Measurements from ENCODE around the gene UQCRC1.
A peak's percentile ranks its signal among the peaks of the same experiment; 100 is the strongest.

UQCRC1 gene

DNA sequence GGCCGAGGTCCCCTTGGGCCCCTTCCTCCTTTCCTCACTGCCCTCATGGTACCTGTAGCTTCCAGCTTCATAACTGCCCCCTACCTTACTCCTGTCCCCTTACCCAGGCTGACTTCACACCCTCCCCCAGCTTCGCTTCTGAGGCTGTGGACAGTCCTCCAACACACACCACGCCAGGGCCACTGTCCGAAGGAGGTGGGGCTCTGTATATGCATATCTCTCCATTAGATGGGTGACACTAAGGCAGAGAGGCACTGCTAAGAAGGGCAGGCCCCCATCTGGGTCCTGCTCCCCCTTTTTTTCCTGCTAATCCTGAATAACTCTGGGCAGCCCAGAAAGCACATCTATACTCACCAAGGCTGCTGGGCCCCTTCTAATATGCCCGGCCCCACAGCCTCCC lies 13.3 kb downstream of the UQCRC1 start:
- no peak overlapping the region for H3K9ac ChIP-seq (ENCODE audit: low read depth, low read length)
- peaks cover 9% of the 10 kb centered on the region for H3K4me1 ChIP-seq (ENCODE audit: control insufficient read depth, insufficient read depth, low read length)
- no peak overlapping the region for H3K4me3 ChIP-seq (ENCODE audit: low read depth, low read length)

DNA sequence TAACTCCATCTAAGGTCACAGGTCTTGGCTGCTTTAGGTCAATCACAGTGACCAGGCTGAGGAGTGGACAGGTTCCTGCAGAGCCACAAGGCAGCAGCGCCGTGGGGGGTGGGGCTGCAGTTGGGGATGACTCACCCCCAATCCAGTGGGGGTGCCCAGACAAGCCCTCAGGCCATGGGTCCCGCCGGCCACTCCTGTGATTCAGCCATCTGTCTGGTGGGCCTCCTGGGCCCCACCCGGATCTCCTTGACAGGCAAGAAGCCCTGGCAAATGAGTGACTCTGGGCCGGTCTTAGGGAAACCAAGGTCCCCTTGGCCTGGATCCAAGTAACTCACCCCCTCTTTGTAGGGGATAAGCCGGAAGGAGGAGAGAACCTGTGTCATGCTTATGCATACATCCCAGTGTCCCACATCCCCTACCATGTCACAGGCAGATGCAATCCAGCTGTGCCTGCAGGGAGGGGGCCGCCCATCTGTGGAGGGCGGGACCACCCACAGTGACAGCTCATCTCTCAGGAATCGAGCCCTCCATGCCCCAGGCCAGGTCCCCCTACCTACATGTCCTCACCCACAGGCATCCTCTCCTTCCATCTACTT lies 13.8 kb downstream of the UQCRC1 start:
- no peaks in the 10 kb centered on the region for H3K27me3 ChIP-seq (ENCODE audit: control insufficient read depth, insufficient read depth, low read length)
- peaks cover 61% of the 10 kb centered on the region for H3K36me3 ChIP-seq (ENCODE audit: control insufficient read depth, insufficient read depth, low read length)
- H3K4me3 ChIP-seq (ENCODE audit: low read depth, low read length): peak overlapping the region; percentile 31
- H3K9ac ChIP-seq (ENCODE audit: low read depth, low read length): no peak overlapping the region
- H3K4me1 ChIP-seq (ENCODE audit: control insufficient read depth, insufficient read depth, low read length): peaks cover 9% of the 10 kb centered on the region
- H3K9me3 ChIP-seq (ENCODE audit: control insufficient read depth, insufficient read depth, low read length): no peaks in the 10 kb centered on the region

More for the DNA sequence above, 13.3 kb downstream of the UQCRC1 start:
- no peaks in the 10 kb centered on the region for H3K9me3 ChIP-seq (ENCODE audit: control insufficient read depth, insufficient read depth, low read length)
- no peaks in the 10 kb centered on the region for H3K27me3 ChIP-seq (ENCODE audit: control insufficient read depth, insufficient read depth, low read length)
- H3K36me3 ChIP-seq (ENCODE audit: control insufficient read depth, insufficient read depth, low read length): peaks cover 61% of the 10 kb centered on the region

DNA sequence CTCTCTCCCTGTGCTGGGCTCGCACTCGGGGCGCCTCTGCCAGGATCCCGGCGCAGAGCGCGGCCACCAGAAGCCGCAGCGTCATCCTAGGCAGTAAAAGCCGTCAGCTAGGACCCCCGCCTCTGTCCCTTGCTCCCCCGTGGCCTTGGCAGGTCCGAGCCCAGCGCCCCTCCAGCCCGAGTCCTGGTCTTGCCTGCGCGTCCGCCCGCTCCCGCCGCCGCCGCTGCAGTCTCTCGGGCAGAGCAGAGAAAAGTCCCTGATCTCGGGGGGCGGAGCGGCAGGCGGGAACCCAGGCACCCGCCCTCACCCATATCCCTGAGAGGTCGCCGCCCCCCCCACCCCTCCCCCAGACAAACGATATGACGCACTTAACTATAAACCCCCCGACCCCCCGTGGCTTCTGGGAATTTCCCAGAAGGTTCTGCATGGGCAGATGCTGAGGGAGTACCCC lies 14.3 kb downstream of the UQCRC1 start, which contains the start of gene COL7A1:
TSS of gene COL7A1 (minus strand) at position 255 of the 451 bp plus-strand sequence. CDS start at position 85, 170 bp downstream.
- Histone ChIP-seq H3K9ac (ENCODE audit: low read depth, low read length) (peak within 1 kb of the TSS; percentile 56), H3K36me3 (ENCODE audit: control insufficient read depth, insufficient read depth, low read length) (peaks cover 61% of the 10 kb centered on the region)

DNA sequence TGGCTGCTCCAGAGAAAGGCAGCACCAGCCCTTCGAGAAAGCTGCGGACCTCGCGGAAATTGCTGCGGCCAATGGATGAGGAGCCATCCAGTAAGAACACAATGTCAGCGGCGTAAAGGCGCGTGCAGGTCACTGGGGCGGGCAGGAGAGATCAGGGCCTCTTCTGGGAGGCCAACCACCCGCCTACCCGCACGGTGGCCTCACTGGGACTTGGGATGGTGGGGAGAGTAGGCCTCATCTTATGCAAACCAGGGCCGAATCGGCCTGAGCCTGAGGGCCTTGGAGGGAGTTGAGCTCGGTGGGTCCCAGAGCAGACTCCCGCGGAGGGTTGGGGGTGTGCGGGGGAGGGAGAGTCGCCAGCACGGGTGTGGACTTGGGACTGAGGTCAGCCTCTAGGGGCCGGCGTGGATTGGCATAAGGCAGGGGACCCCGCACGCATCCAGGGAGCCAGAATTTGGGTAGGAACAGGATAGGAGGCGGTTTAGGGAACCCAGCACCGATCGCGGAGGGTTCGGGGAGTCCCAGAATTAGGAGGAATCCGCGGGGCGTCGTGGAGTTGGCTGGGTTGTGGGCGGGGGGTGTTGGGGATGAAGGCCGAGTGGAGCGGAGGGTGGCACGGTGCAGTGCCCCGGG lies 14.9 kb downstream of the UQCRC1 start:
- Histone ChIP-seq H3K9ac (ENCODE audit: low read depth, low read length) (peak overlapping the region; percentile 56), H3K4me3 (ENCODE audit: low read depth, low read length) (peak overlapping the region; percentile 53), H3K27me3 (ENCODE audit: control insufficient read depth, insufficient read depth, low read length) (no peaks in the 10 kb centered on the region), H3K4me1 (ENCODE audit: control insufficient read depth, insufficient read depth, low read length) (peaks cover 9% of the 10 kb centered on the region), H3K9me3 (ENCODE audit: control insufficient read depth, insufficient read depth, low read length) (no peaks in the 10 kb centered on the region), H3K36me3 (ENCODE audit: control insufficient read depth, insufficient read depth, low read length) (peaks cover 56% of the 10 kb centered on the region)

More for the DNA sequence above, 14.3 kb downstream of the UQCRC1 start, which contains the start of gene COL7A1:
- Histone ChIP-seq H3K27me3 (ENCODE audit: control insufficient read depth, insufficient read depth, low read length) (no peaks in the 10 kb centered on the region), H3K4me3 (ENCODE audit: low read depth, low read length) (peak within 1 kb of the TSS; percentile 53), H3K4me1 (ENCODE audit: control insufficient read depth, insufficient read depth, low read length) (peaks cover 9% of the 10 kb centered on the region), H3K9me3 (ENCODE audit: control insufficient read depth, insufficient read depth, low read length) (no peaks in the 10 kb centered on the region)

DNA sequence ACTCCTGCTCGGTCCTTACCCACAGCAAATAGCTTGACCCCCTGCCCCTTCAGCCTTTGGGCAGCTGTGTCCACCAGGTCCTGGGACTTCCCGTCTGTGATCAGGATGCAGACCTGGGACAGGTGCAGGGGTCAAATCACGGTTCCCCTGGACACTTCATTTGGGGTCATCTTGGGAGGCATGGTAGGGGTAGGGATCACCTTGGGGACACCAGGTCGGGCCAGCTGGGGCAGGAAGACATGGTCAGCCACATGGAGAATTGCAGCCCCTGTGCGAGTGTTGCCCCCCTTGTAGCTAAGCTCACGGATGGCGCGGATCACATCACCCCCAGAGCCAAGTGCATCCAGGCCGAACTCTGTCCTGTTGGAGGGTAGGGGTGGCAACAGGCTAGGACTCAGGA lies 16.1 kb downstream of the UQCRC1 start:
- Histone ChIP-seq H3K36me3 (ENCODE audit: control insufficient read depth, insufficient read depth, low read length) (peaks cover 54% of the 10 kb centered on the region), H3K4me3 (ENCODE audit: low read depth, low read length) (no peak overlapping the region), H3K9me3 (ENCODE audit: control insufficient read depth, insufficient read depth, low read length) (no peaks in the 10 kb centered on the region), H3K9ac (ENCODE audit: low read depth, low read length) (no peak overlapping the region), H3K4me1 (ENCODE audit: control insufficient read depth, insufficient read depth, low read length) (peaks cover 9% of the 10 kb centered on the region), H3K27me3 (ENCODE audit: control insufficient read depth, insufficient read depth, low read length) (no peaks in the 10 kb centered on the region)

- H3K4me3 ChIP-seq (ENCODE audit: low read depth, low read length): no peak overlapping the region
- no peak overlapping the region for H3K9ac ChIP-seq (ENCODE audit: low read depth, low read length)
- H3K27me3 ChIP-seq (ENCODE audit: control insufficient read depth, insufficient read depth, low read length): no peaks in the 10 kb centered on the region
- H3K9me3 ChIP-seq (ENCODE audit: control insufficient read depth, insufficient read depth, low read length): no peaks in the 10 kb centered on the region
- H3K36me3 ChIP-seq (ENCODE audit: control insufficient read depth, insufficient read depth, low read length): peaks cover 53% of the 10 kb centered on the region
- peaks cover 9% of the 10 kb centered on the region for H3K4me1 ChIP-seq (ENCODE audit: control insufficient read depth, insufficient read depth, low read length)
Observed at GRCh38 chr3:48592519-48593087, 16.8 kb downstream of the UQCRC1 start.

DNA sequence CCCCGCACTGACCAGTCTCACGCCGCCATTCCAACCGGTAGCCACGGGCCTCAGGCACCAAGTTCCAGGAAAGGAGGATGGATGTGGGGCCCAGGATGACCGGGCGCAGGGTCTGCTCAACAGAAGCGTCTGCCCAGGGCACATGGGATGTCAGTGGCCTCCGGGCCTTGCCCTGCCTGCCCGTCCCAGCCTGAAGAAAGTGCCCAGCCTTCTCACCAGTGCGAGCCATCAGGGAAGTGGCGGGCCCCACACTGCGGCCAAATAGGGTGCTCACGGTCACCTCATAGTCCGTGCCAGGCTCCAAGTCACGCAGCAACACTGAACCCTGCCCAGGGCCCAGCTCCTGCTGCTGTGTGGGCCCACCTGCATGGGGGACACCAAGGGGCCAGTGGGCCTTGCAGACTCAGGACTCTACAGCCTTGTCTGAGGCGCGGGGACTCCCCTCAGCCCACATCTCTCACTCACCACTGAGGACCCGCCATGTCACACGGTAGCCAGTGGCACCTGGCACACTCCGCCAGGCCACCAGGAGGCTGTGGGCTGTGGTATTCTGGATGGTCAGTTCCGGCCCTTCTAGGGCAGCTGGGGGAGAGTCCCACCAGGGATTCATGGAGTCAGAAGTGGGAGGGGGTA lies 17.4 kb downstream of the UQCRC1 start:
- Histone ChIP-seq H3K36me3 (ENCODE audit: control insufficient read depth, insufficient read depth, low read length) (peaks cover 57% of the 10 kb centered on the region), H3K27me3 (ENCODE audit: control insufficient read depth, insufficient read depth, low read length) (no peaks in the 10 kb centered on the region), H3K4me3 (ENCODE audit: low read depth, low read length) (no peak overlapping the region), H3K9me3 (ENCODE audit: control insufficient read depth, insufficient read depth, low read length) (no peaks in the 10 kb centered on the region), H3K9ac (ENCODE audit: low read depth, low read length) (no peak overlapping the region), H3K4me1 (ENCODE audit: control insufficient read depth, insufficient read depth, low read length) (peaks cover 9% of the 10 kb centered on the region)

DNA sequence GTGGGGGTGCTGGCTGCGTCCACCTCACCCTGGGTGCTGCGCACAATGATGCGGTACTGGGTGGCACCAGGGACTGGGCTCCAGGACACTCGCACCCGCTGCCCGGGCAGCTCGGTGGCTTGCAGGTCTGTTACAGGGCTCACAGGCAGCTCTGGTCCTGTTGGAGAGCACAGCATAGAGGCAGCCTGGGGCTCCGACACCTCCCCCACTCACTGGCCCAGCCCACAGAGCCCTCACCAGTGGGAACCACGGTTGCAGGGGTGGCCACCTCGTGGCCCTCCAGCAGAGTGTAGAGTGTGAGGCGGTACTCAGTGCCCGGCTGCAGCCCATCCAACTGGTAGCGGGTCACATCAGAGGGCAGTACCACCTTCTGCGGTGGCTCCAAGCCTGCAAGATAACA lies 18.0 kb downstream of the UQCRC1 start:
- no peak overlapping the region for H3K4me3 ChIP-seq (ENCODE audit: low read depth, low read length)
- no peaks in the 10 kb centered on the region for H3K9me3 ChIP-seq (ENCODE audit: control insufficient read depth, insufficient read depth, low read length)
- no peak overlapping the region for H3K9ac ChIP-seq (ENCODE audit: low read depth, low read length)
- no peaks in the 10 kb centered on the region for H3K27me3 ChIP-seq (ENCODE audit: control insufficient read depth, insufficient read depth, low read length)
- peaks cover 9% of the 10 kb centered on the region for H3K4me1 ChIP-seq (ENCODE audit: control insufficient read depth, insufficient read depth, low read length)
- H3K36me3 ChIP-seq (ENCODE audit: control insufficient read depth, insufficient read depth, low read length): peaks cover 62% of the 10 kb centered on the region

GRCh38 chr3:48588230-48588629 lies 21.2 kb downstream of the UQCRC1 start:
- Histone ChIP-seq H3K27me3 (ENCODE audit: control insufficient read depth, insufficient read depth, low read length) (no peaks in the 10 kb centered on the region), H3K36me3 (ENCODE audit: control insufficient read depth, insufficient read depth, low read length) (peaks cover 78% of the 10 kb centered on the region), H3K9ac (ENCODE audit: low read depth, low read length) (no peak overlapping the region), H3K9me3 (ENCODE audit: control insufficient read depth, insufficient read depth, low read length) (no peaks in the 10 kb centered on the region), H3K4me3 (ENCODE audit: low read depth, low read length) (no peak overlapping the region), H3K4me1 (ENCODE audit: control insufficient read depth, insufficient read depth, low read length) (no peaks in the 10 kb centered on the region)

- Histone ChIP-seq H3K9me3 (ENCODE audit: control insufficient read depth, insufficient read depth, low read length) (no peaks in the 10 kb centered on the region), H3K9ac (ENCODE audit: low read depth, low read length) (no peak overlapping the region), H3K4me3 (ENCODE audit: low read depth, low read length) (no peak overlapping the region), H3K4me1 (ENCODE audit: control insufficient read depth, insufficient read depth, low read length) (no peaks in the 10 kb centered on the region), H3K36me3 (ENCODE audit: control insufficient read depth, insufficient read depth, low read length) (peaks cover 78% of the 10 kb centered on the region), H3K27me3 (ENCODE audit: control insufficient read depth, insufficient read depth, low read length) (no peaks in the 10 kb centered on the region)
Observed at GRCh38 chr3:48587686-48588085, 21.8 kb downstream of the UQCRC1 start.

GRCh38 chr3:48585411-48585810 lies 24.0 kb downstream of the UQCRC1 start:
- Histone ChIP-seq H3K9me3 (ENCODE audit: control insufficient read depth, insufficient read depth, low read length) (no peaks in the 10 kb centered on the region), H3K4me3 (ENCODE audit: low read depth, low read length) (no peak overlapping the region), H3K27me3 (ENCODE audit: control insufficient read depth, insufficient read depth, low read length) (no peaks in the 10 kb centered on the region), H3K9ac (ENCODE audit: low read depth, low read length) (no peak overlapping the region), H3K4me1 (ENCODE audit: control insufficient read depth, insufficient read depth, low read length) (no peaks in the 10 kb centered on the region), H3K36me3 (ENCODE audit: control insufficient read depth, insufficient read depth, low read length) (peaks cover 72% of the 10 kb centered on the region)

All from iPS-15b (cell line).